Muscle layer of colon (tissue), 2 donors: ENCODE measurements around the gene SMC3.

ENCODE experiments used
- H3K27ac ChIP-seq: one replicate; pipeline ENCODE4 v1.7.0; 2013; ENCODE audit warnings: low read depth, mild to moderate bottlenecking, low read length, moderate library complexity
- H3K27me3 ChIP-seq, 2 donors: one replicate each; pipeline ENCODE4 v1.7.0; 2013; ENCODE audit warnings: low read length in 2 of 2, mild to moderate bottlenecking in 2 of 2; ENCODE audit not compliant: insufficient read depth in 2 of 2, control insufficient read depth in 1 of 2
- H3K36me3 ChIP-seq: one replicate; pipeline ENCODE4 v1.7.0; 2013; ENCODE audit warnings: mild to moderate bottlenecking, low read length; ENCODE audit not compliant: insufficient read depth
- H3K4me1 ChIP-seq: one replicate; pipeline ENCODE4 v1.7.0; 2013; ENCODE audit warnings: mild to moderate bottlenecking, low read length; ENCODE audit not compliant: insufficient read depth
- H3K4me3 ChIP-seq, 2 donors: one replicate each; pipeline ENCODE4 v1.7.0; 2013; ENCODE audit warnings: low read length in 2 of 2, low read depth in 1 of 2, mild to moderate bottlenecking in 1 of 2, moderate library complexity in 1 of 2
- H3K9ac ChIP-seq: one replicate; pipeline ENCODE4 v1.7.0; 2013; ENCODE audit warnings: low read length
- H3K9me3 ChIP-seq: one replicate; pipeline ENCODE4 v1.7.0; 2013; ENCODE audit warnings: mild to moderate bottlenecking, low read length
- donor health status: abdominal sarcoma.
- donor health status: Adenocarcinoma of cecum.

Gene SMC3

GRCh38 chr10:110566472-110567200 is 859 bp upstream of the SMC3 start:
- Histone ChIP-seq H3K36me3 (peaks cover 4% of the 10 kb centered on the region), H3K4me3 (peak overlapping the region; percentile 70 to 82), H3K27me3 (no peaks in the 10 kb centered on the region), H3K9ac (peak overlapping the region; percentile 73), H3K4me1 (peaks cover 29% of the 10 kb centered on the region), H3K27ac (peak overlapping the region; percentile 90), H3K9me3 (no peaks in the 10 kb centered on the region)

- Histone ChIP-seq H3K9me3 (no peaks in the 10 kb centered on the region), H3K9ac (peak overlapping the region; percentile 73), H3K4me1 (peaks cover 41% of the 10 kb centered on the region), H3K36me3 (peaks cover 4% of the 10 kb centered on the region), H3K27ac (peak overlapping the region; percentile 90), H3K4me3 (peak overlapping the region; percentile 82 to 86), H3K27me3 (no peaks in the 10 kb centered on the region)
Observed at GRCh38 chr10:110568055-110568735, 700 bp downstream of the SMC3 start.

GRCh38 chr10:110569122-110569521 is 1.6 kb downstream of the SMC3 start:
- Histone ChIP-seq H3K9me3 (no peaks in the 10 kb centered on the region), H3K4me3 (no peak overlapping the region), H3K27ac (no peak overlapping the region), H3K36me3 (peaks cover 4% of the 10 kb centered on the region), H3K27me3 (no peaks in the 10 kb centered on the region), H3K9ac (peak overlapping the region; percentile 73), H3K4me1 (peaks cover 41% of the 10 kb centered on the region)

GRCh38 chr10:110569736-110570135 is 2.2 kb downstream of the SMC3 start:
- H3K9me3 ChIP-seq: no peaks in the 10 kb centered on the region
- no peak overlapping the region for H3K4me3 ChIP-seq
- H3K9ac ChIP-seq: no peak overlapping the region
- H3K36me3 ChIP-seq: peaks cover 4% of the 10 kb centered on the region
- peaks cover 45% of the 10 kb centered on the region for H3K4me1 ChIP-seq
- H3K27me3 ChIP-seq: no peaks in the 10 kb centered on the region
- no peak overlapping the region for H3K27ac ChIP-seq

- Histone ChIP-seq H3K36me3 (peaks cover 12% of the 10 kb centered on the region), H3K9me3 (no peaks in the 10 kb centered on the region), H3K27ac (no peak overlapping the region), H3K4me3 (no peak overlapping the region), H3K27me3 (no peaks in the 10 kb centered on the region), H3K9ac (no peak overlapping the region), H3K4me1 (peaks cover 46% of the 10 kb centered on the region)
Observed at GRCh38 chr10:110571093-110571743, 3.7 kb downstream of the SMC3 start.

- Histone ChIP-seq H3K36me3 (peaks cover 15% of the 10 kb centered on the region), H3K27me3 (no peaks in the 10 kb centered on the region), H3K4me3 (no peak overlapping the region), H3K9ac (no peak overlapping the region), H3K4me1 (peaks cover 41% of the 10 kb centered on the region), H3K9me3 (no peaks in the 10 kb centered on the region), H3K27ac (no peak overlapping the region)
Observed at GRCh38 chr10:110572862-110573261, 5.4 kb downstream of the SMC3 start.

- Histone ChIP-seq H3K4me1 (peaks cover 31% of the 10 kb centered on the region), H3K36me3 (peaks cover 29% of the 10 kb centered on the region), H3K27me3 (no peaks in the 10 kb centered on the region), H3K9me3 (no peaks in the 10 kb centered on the region), H3K9ac (no peak overlapping the region), H3K4me3 (no peak overlapping the region), H3K27ac (no peak overlapping the region)
Observed at GRCh38 chr10:110574420-110574819, 6.9 kb downstream of the SMC3 start.

- H3K36me3 ChIP-seq: peaks cover 36% of the 10 kb centered on the region
- H3K27ac ChIP-seq: no peak overlapping the region
- H3K9ac ChIP-seq: no peak overlapping the region
- H3K9me3 ChIP-seq: no peaks in the 10 kb centered on the region
- no peaks in the 10 kb centered on the region for H3K27me3 ChIP-seq
- peaks cover 18% of the 10 kb centered on the region for H3K4me1 ChIP-seq
- H3K4me3 ChIP-seq: no peak overlapping the region
Observed at GRCh38 chr10:110576220-110576619, 8.7 kb downstream of the SMC3 start.

- Histone ChIP-seq H3K9ac (no peak overlapping the region), H3K36me3 (peaks cover 43% of the 10 kb centered on the region), H3K9me3 (no peaks in the 10 kb centered on the region), H3K4me1 (peaks cover 15% of the 10 kb centered on the region), H3K27me3 (no peaks in the 10 kb centered on the region), H3K27ac (no peak overlapping the region), H3K4me3 (no peak overlapping the region)
Observed at GRCh38 chr10:110577056-110577455, 9.6 kb downstream of the SMC3 start.

- Histone ChIP-seq H3K4me1 (no peaks in the 10 kb centered on the region), H3K9ac (no peak overlapping the region), H3K4me3 (no peak overlapping the region), H3K36me3 (peaks cover 51% of the 10 kb centered on the region), H3K27ac (no peak overlapping the region), H3K27me3 (no peaks in the 10 kb centered on the region), H3K9me3 (no peaks in the 10 kb centered on the region)
Observed at GRCh38 chr10:110584006-110584405, 16.5 kb downstream of the SMC3 start.

GRCh38 chr10:110591760-110592159 is 24.3 kb downstream of the SMC3 start:
- no peaks in the 10 kb centered on the region for H3K9me3 ChIP-seq
- H3K4me3 ChIP-seq: no peak overlapping the region
- H3K27ac ChIP-seq: no peak overlapping the region
- no peak overlapping the region for H3K9ac ChIP-seq
- H3K36me3 ChIP-seq: peaks cover 55% of the 10 kb centered on the region
- H3K4me1 ChIP-seq: no peaks in the 10 kb centered on the region
- no peaks in the 10 kb centered on the region for H3K27me3 ChIP-seq
